G401 (cell line): ENCODE data around the gene EML1. TPM values are rescaled to one million over a fixed set of nuclear protein-coding genes. Genes with fewer than 3 reads are reported as not detected.

Source experiments
- DNase-seq: peaks from one replicate; pipeline ENCODE4 v3.0.0-alpha.2; 2015; ENCODE audit warnings: low spot score
- in situ Hi-C: cut with HindIII; loops from 2 replicates; pipeline ENCODE4 v1.10.0; 2016; ENCODE audit warnings: low sequenced_read_pairs, mixed read lengths
- total RNA-seq: library from RNA; depleted of rRNA; stranded (reverse); fragments of >200 nt; shearing (Covaris generic); gene quantifications from 2 replicates; pipeline ENCODE4 v1.2.3, GENCODE V29; 2014; rRNA removed

Gene EML1
- total RNA-seq, 1 experiment from 2014 or later: 19.2 TPM

DNA sequence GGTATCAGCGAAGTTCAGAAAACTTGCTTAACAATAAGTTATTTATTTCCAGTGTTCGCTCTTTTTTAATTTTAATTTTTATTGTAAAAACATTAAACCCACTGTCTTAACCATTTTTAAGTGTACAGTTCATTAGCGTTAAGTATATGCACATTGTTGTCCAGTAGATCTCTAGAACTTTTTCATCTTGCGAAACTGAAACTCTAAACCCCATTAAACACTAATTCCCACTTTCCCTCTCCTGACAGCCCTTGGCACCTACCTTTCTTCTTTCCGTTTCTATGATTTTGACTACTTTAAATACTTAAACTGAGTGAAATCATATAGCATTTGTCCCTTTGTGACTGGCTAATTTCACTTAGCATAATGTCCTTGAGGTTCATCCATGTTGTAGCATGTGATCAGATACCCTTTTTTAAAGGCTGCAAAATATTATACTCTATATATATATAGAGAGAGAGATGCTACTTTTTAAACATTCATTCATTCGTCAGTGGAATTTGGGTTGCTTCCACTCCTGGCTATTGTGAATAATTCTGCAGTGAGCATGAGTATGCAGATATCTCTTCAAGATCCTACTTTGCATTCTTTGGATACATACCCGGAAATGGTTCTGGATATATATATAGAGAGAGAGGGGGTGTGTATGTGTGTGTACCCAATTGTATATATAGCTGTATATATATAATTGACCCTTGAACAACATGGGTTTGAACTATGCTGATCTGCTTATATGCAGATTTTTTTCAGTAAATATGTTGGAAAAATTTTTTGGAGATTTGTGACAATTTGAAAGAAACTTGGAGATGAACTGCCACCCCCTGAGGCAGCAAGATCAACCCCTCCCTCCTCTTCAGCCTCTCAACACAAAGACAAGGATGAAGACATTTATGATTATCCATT lies 197.3 kb downstream of the EML1 start:
- in situ Hi-C loops: no loop called here
- DNase-seq: no peak

DNA sequence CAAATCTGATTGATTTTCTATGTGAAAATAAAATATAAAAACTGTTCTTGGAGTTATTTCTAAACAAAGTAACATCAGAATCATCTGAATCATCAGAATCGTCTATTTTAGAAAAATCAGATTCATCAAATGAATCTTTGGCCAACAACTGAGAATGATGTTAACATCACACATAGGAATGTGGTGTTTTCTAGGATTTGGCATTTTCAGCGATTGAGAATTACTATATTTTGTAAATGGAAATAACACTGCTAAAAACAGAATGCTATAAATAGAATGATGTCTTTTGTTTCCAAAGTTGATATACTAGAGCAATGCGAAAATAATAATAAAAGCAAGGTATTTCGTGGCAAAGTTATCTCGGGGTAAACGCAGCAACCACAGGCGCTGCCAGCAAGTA lies 198.1 kb downstream of the EML1 start:
- DNase-seq: no peak
- in situ Hi-C loops: no loop called here

Other genes starting within 250 kb of the EML1 start
- gene CCDC85C, start 189.2 kb upstream of the EML1 start, total RNA-seq: 20.4 and 25.8 TPM in 2 replicates
- gene HHIPL1, start 148.3 kb upstream of the EML1 start, total RNA-seq: 0.20 TPM in 1 of 2 replicates, not detected in the other
- 0.86 and 3.0 TPM in 2 replicates for gene CYP46A1, start 109.1 kb upstream of the EML1 start, total RNA-seq